PFSK-1 (cell line): ENCODE results near the gene LCORL.

ENCODE experiments used
- FOXP2 ChIP-seq: optimal IDR thresholded peaks from 2 replicates; pipeline ENCODE3; 2011; ENCODE audit warnings: borderline replicate concordance, control low read depth, inconsistent platforms; ENCODE audit not compliant: insufficient read depth; ENCODE audit errors: extremely low read length, extremely low read depth
- POLR2AphosphoS5 ChIP-seq: IDR thresholded peaks from 2 replicates; pipeline ENCODE4 v1.6.1; 2012; ENCODE audit warnings: low read depth, mild to moderate bottlenecking, control low read depth, low read length, moderate library complexity
- SIN3A ChIP-seq: IDR thresholded peaks from 2 replicates; pipeline ENCODE4 v1.6.1; 2012; ENCODE audit warnings: mild to moderate bottlenecking, low read length, moderate library complexity, borderline replicate concordance; ENCODE audit not compliant: insufficient read depth
- TAF1 ChIP-seq: IDR thresholded peaks from 2 replicates; pipeline ENCODE4 v1.6.1; 2012; ENCODE audit warnings: low read length, control low read depth, borderline replicate concordance; ENCODE audit not compliant: insufficient read depth
- TF ChIP-seq, protein P1 (sequence below), 2 experiments: IDR thresholded peaks; 2 replicates each; pipeline versions ENCODE4 v1.6.1 to v1.8.0; 2011 to 2012; ENCODE audit warnings: low read depth in 2 of 2, low read length in 2 of 2, control low read depth in 1 of 2, inconsistent platforms in 1 of 2, mild to moderate bottlenecking in 1 of 2, moderate library complexity in 1 of 2; ENCODE audit not compliant: insufficient read depth in 1 of 2

The LCORL gene

DNA sequence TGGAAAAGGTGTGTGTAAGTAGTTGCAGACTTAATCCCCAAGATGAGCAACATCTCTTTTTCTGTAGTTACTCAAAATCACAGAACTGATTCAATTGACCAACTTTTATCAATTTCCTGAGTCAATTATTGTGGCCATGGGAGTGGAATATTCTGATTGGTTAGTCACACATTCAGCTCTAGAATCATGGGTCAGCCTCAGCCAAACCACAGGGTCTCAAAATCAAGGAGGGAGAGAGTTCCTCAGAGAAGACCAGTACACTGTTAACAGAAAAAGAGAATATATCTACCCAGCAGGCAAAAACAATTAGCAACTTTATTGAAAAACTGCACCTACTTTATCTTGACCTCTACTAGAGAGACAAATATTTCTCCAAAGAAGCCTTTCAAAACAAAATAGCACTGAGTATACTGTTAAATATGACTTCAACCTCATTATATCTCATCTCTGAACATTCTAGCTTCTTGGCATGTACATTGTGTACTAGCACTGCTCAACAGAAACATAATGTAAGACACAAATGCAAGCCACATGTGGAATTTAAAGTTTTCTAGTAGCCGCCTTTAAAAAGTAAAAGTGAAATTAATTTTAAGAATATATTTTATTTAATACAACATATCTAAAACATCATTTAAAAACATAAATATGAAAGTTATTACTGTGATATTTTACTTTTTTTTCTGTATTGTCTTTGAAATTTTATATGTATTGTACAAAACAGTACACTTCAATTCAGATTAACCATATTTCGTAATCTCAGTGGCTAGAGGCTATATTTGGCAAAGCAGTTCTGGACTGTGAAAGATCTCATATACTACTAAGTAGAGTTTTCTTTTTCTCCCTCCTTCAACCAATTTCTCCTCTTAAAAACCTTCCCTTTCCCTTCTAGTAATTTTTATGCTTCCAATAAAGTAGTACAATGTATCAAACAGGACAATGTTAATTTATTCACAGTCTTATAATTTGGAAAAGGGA, 11.8 kb upstream of the LCORL start:
- TF ChIP-seq, protein P1, sequence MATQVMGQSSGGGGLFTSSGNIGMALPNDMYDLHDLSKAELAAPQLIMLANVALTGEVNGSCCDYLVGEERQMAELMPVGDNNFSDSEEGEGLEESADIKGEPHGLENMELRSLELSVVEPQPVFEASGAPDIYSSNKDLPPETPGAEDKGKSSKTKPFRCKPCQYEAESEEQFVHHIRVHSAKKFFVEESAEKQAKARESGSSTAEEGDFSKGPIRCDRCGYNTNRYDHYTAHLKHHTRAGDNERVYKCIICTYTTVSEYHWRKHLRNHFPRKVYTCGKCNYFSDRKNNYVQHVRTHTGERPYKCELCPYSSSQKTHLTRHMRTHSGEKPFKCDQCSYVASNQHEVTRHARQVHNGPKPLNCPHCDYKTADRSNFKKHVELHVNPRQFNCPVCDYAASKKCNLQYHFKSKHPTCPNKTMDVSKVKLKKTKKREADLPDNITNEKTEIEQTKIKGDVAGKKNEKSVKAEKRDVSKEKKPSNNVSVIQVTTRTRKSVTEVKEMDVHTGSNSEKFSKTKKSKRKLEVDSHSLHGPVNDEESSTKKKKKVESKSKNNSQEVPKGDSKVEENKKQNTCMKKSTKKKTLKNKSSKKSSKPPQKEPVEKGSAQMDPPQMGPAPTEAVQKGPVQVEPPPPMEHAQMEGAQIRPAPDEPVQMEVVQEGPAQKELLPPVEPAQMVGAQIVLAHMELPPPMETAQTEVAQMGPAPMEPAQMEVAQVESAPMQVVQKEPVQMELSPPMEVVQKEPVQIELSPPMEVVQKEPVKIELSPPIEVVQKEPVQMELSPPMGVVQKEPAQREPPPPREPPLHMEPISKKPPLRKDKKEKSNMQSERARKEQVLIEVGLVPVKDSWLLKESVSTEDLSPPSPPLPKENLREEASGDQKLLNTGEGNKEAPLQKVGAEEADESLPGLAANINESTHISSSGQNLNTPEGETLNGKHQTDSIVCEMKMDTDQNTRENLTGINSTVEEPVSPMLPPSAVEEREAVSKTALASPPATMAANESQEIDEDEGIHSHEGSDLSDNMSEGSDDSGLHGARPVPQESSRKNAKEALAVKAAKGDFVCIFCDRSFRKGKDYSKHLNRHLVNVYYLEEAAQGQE (IDR thresholded peaks at IDR 0.05; ENCODE audit: insufficient read depth in 1 of 2, low read depth in 2 of 2, low read length in 2 of 2), result no peak
- TF ChIP-seq FOXP2 (no peak), TAF1 (no peak), POLR2AphosphoS5 (no peak), SIN3A (no peak)

DNA sequence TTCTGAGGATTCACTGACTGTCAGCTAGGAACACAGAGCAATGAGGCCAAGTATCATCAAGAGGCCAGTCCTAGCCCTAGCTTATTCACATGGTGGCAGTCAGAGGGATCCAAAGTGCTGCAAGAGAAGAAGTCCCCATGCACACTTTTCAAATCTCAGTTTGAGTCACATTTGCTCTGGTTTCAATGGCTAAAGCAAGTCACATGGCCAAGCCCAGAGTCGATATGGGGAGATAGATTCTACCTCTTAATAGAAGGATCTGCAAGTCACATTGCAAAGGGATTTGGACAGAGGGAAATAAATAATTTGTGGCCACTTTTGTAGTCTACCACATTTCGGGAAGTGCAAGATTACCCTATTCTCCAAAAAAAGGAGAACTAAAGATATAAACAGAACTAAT, 3.7 kb upstream of the LCORL start:
- TF ChIP-seq TAF1 (no peak), POLR2AphosphoS5 (no peak), SIN3A (no peak), FOXP2 (no peak)
- TF ChIP-seq, protein P1 (IDR thresholded peaks at IDR 0.05; ENCODE audit: insufficient read depth in 1 of 2, low read depth in 2 of 2, low read length in 2 of 2), result no peak

DNA sequence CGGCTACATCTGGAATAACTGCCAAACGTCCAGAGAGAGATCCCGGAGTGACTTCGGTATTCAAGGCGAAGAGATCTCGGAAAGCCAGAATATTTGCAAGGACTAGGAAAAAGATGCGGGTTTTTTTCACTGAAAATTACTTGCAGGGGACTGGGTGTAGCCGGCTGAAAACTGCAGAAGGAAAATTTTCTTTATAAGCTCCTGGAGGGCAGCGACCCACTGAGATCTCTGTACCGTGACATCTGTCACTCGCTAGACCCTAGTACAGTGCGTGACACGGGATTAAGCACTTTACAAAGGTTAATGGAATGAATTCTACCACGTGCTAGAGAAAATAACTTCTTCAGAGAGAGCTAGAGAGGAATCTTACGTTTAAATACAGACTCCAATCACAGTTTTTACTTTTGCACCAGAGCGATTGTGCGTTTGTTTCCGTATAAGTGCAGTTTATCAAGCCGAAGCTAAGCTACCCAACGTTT, 1.1 kb upstream of the LCORL start:
- TF ChIP-seq SIN3A (no peak), FOXP2 (no peak), POLR2AphosphoS5 (no peak), TAF1 (no peak)
- TF ChIP-seq, protein P1 (IDR thresholded peaks at IDR 0.05; ENCODE audit: insufficient read depth in 1 of 2, low read depth in 2 of 2, low read length in 2 of 2), result no peak

DNA sequence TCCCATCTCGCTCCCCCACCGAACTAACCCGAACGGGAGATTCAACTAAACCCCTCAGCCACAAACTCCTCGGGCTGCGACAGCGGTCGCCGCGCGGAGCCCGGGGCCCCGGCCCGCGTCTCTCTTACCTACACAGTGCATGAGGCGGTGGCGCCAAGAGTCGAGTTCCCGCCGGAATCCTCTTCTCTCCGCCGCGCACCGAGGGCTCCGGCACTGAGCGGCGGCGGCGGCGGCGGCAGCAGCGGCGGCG, 160 bp downstream of the LCORL start:
- TF ChIP-seq TAF1 (no peak), SIN3A (no peak), POLR2AphosphoS5 (no peak; the same call in 1 of the 2 replicates), FOXP2 (no peak)
- TF ChIP-seq, protein P1 (IDR thresholded peaks at IDR 0.05; ENCODE audit: insufficient read depth in 1 of 2, low read depth in 2 of 2, low read length in 2 of 2), result no peak
